Activated T-cell treated with anti-CD3 and anti-CD28 coated beads for 4 hours (primary cell): ENCODE data around the gene TRIM26.

Experiments used
- DNase-seq: peaks from one replicate; pipeline ENCODE4 v3.0.0-alpha.2; 2020

The TRIM26 gene

DNA sequence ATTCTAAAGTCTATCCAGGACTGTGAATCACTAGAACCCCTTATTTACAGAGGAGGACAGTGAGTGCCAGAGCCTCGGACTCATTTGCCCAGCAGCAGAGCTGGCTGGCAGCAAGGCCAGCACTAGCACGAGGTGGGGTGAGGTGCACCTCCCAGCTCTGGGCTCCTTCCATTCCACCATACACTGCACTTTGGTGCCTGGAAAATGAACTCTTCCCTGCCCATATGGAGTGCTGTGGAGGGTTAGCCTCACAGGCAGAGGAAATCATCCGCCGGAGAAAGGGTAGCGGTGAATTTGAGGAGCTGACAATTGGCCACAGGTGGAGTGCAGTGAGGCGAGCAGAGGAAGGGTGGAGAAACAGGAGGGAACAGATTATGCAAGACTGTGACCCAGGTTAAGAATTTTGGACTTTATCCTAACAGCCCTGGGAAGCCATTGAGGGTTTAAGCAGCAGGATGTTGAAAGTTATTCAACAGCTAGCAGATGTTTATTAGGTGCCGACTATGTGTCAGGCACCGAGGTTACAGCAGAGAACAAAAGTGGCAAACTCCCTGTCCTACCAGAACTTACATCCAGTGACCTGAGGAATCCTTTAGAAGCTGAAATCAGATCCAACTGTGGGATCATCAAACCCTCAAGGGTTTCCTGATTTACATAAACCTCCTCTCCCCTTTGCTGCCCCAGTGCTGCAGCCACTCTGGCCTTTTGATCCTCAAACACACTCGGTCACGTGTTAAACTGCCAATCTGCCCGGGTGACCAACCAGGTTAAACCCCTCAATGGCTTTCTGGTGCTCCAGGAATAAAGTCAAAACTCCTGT lies 6.2 kb downstream of the TRIM26 start:
- no peak for DNase-seq

DNA sequence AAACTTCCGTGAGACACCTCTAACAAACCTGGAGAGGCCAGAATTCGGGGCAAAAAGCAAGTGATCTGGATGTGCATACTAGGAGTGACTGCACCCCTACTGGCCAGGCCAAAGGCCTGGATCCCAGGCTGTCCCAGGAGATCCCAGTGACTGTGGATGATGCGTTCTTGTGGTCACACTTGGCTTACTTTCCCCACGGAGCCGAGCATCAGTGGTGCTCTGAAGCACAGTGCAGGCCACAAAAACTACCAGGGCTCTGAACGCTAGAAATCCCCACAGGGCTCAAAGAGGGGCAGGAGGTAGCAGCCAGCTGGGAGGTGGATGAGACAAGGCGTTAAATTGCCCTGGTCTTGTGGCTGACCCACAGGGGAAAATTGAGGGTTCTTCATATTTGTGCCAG lies 7.1 kb downstream of the TRIM26 start:
- no peak for DNase-seq

DNA sequence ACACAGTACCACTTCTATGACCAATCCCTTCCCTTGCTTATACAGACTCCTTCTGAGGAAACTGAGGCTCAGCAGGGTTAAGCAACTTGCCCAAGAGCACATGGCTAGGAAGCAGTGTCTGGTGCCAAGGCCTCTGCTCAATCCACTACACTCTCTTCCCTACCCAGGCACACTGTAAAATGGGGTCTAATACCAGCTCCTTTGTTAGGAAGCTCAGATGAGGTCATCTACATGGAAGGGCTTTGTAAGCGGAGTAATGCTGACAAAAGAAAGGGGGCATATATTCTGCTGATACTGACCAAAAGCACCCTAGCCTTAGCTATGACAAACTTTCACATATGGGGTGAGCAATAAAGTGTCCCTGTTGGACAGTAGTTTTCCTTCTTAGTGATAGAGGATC lies 9.1 kb downstream of the TRIM26 start:
- DNase-seq, result no peak

DNA sequence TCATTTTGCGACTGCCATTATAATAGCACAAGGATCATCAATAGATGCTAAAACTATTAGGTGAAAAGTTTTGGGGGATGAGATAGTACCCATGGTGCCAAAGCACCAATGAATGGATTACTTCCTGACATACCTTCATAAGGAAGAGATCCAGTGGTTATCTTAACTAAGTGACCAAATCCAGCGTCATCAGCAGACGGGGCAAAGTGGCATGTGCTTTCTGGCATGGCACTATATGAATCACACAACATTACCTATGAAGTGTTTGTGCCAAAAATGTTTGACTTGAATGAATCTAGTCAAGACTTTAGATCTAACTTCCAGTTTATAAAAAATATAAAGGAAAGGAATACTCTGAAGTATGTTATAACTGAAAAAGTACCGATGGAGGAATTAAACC lies 10.8 kb downstream of the TRIM26 start:
- no peak for DNase-seq

DNA sequence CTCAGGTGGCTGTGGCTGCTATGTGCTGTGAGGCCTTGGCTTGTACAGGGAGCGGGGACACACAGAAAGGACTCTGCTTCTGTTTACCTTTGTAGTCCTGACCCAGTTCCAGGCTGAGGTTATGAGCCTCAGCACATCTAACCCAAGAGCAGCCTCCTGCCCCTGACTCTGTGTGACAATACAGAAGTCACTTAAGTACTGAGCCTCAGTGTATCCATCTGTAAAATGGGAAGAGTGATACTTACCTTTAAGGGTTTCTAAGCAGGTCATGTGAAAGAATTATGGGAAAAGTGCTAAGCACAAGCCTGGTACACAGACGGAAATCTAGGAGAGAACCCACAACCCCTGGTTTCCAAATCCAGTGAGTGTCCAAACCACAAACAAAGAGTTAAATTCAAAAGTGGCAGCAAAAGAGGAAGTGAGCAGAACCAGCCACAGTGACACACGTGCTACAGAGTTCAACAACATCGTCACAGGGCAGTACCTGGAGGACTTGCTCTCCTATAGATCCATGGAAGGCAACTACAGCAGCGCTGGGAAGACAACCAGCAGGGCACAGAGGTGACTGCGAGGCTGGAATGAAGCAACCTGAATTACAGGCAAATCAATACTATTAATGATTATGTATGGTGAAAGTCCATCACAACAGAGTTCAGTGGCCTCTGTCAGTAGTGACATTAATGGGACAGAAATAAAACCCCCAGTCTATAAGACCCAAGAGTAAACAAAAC lies 12.5 kb downstream of the TRIM26 start:
- no peak for DNase-seq

DNA sequence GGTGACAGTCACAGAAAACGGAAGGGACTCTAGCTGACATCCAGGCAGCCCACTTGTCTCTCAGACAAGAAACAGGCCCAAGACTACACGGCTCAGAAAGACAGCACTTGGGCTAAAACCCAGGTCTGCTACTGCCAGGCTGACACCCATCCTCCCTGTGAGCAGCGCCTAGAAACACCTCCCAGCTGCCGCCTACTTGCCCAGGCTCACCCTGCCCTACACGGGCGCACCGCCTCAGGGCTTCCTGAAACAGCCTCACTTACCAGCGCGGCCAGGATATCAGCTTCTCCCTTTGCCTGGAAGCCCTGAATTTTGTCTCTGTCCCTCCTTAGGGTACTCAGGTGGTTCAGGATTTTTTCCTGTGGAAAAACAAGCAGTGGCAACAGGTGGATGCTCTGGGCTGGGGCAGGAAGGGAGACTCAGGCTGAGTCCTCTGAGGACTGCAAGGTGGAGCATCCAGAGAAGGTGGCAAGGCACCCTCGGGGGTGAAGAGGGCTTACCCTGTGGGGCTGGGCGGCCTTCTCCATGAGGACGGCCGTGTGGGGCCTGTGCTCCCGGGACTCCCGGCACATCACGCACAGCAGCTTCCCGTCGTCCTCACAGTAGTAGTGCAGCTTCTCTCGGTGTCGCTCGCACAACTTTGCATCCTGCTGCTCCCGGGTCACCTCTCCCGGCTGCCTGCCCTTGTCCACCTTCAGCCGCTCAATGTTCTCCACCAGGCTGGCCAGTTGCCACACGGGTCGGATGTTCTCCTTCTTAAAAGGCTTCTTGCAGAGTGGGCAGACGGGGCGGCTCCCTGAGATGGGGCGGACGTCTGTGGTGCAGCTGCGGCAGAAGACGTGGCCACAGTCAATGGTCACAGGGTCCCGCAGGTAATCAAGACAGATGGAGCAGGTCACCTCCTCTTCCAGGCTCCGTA lies 14.8 kb downstream of the TRIM26 start:
- DNase-seq, result no peak

DNA sequence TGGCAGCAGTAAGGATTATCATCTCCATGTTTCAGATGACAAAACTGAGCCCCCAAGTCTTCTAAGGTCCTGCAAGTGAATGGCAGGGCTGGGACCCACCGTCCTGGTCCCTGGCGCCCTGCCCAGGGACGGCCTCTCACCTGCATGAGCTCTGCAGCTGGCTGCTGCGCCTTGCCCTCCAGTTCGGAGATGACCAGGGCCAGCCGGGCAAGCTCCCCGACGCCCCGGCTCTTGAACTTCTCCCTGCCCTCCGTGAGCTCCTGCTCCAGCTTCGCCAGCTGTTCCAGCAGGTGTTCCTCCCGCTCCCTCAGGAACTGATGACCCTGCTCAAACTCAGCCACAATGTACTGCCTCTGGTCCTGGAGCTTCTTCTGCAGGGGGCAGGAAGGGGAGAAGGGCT lies 16.8 kb downstream of the TRIM26 start:
- DNase-seq, result no peak

DNA sequence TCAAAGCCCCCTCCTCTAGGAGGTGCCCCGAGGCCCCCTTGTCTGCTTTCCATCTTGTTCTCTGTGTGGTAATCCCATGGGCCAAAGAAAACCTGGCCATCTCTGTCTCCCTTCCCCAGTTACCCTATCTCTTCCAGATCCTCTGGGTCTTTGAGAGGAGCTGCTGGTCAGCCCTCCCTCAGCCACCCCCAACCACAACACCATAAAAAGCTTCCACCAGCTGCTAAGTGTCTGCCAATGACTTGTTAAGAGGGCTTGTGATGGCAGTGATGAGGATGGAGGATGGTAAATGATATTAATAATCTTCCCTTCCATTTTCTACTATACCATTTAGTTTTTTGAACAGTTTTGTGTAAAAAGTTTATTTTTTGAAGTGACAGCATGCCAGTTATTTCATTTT lies 17.3 kb downstream of the TRIM26 start:
- DNase-seq, result no peak

DNA sequence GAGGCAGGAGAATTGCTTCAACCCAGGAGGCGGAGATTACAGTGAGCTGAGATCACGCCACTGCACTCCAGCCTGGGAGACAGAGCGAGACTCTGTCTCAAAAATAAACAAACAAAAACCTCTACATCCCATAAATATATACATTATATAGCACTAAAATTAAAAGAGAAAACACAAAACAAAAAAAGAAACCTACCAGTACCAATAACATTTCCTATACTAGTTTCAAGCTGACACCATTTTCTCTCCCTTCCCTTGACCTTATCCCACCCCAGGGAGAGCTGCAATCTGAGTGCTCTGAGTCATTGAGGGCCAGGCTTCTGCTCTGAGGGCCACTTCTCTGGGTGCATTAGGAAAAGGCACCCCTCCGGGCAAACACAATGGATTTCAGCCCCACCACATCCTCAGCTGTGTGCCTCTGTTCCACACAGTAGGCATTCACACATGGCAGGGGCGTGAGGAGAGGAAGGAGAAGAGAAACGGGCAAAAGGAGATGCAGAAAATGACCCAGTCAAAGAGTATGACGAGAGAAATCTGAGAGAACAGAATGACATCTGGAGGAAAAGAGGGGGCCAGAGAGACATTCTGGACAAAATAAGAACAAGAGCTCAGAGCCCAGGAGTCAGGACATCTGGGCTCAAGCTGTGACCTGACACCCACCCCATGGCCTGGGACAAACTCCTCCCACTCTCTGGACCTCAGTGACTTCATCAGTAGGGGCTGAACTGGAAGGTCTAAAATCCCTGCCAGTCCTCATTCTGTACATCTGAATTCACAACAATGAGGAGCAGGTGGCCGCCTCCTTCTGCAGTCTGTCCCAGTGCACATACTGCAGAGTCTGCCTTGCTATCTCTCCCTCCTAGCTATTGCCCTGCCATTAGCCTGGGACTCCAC lies 18.2 kb downstream of the TRIM26 start:
- no peak for DNase-seq

DNA sequence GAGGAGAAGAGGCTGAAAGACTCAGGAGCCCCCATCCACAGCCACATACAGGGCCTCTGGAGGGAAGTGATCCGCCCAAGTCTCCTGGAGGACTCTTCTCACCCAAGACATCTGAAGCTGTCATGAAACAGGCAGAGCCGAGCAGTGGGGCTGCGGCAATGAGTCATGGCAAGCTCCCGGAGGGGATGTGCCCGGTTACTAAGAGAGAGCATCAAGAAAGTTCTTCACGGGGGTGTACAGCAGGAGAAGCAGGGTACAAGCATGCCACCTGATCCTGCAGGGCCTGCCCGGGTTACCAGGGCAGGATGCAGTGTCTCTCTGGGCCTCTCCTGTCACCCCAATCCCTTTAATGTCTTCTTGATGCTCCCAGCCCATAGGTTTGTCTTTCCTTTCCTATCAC lies 21.1 kb downstream of the TRIM26 start:
- no peak for DNase-seq

DNA sequence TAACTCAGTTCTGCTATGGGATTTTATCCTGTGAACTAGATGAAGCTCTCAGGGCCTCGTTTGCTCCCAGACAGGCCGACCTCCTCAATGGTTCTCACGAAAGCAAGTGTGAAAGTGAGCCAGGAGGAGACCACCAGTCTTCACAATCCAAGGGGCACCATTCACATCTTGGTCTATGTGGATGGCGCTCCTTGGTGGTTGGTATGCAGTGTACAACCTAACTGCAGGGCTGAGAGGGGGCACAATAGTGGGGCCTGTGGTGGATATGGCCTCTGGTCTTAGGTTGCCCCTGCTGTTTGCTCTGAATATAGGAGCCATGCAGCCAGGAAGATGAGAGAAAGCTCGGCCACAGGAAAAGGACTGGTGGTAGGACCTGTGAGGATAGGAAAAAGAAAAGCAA lies 24.7 kb downstream of the TRIM26 start:
- no peak for DNase-seq

DNA sequence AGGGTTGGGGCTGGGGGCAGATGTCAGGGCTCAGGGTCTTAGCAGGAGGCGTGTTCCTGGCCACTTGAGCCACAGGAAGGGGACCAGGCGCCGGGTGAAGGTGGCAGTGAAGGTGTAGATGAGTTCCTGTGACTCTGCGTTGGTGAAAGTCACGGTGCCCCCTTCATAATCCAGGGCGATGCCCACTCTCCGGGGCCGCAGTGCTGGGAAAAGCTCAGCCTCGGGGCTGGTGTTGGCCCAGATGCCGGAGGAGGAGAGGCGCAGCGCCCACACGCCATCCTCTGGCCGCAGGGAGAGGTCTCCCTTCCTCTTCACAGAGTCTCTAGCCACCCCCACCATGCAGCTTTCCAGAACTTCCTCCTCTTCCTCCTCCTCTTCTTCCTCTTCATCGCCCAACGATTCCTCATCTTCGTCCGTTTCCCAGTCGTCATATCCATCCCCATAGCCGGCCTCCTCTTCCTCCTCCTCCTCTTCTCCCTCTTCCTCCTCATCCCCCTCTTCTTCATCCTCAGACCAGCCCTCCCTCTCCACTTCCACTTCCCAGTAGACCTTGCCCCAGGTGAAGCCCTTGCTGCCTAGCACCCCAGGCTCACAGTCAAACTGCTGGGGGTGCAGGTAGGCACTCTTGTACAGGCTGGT lies 27.2 kb downstream of the TRIM26 start:
- no peak for DNase-seq

DNA sequence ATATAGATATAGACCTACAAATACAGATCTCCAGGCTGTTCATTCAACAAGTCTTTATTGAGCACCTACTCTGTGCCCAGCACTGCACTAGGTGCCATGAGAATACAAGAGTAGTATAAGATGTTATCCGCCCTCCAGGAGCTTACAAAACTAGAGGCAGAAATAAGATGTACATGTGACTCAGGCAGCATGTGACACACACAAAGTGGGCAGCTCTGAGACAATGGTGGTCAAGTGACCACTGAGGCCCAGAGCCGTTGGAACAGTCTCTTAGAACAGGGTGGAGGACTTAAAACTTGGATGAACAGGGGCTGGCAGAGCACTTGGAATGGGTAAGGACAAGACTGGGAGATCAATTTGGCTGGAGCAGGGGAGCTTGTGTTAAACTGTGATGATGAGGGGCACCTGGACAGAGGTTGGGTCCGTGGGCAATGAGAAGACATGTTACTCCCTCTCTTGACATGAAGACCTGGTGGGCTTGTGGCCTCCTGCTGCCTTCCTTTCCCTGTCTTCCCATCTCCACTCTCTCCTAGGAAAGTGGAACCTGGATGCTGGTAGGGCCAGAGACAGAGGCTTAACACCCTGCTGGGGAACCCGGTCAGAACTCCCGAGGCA lies 28.7 kb downstream of the TRIM26 start:
- no peak for DNase-seq

DNA sequence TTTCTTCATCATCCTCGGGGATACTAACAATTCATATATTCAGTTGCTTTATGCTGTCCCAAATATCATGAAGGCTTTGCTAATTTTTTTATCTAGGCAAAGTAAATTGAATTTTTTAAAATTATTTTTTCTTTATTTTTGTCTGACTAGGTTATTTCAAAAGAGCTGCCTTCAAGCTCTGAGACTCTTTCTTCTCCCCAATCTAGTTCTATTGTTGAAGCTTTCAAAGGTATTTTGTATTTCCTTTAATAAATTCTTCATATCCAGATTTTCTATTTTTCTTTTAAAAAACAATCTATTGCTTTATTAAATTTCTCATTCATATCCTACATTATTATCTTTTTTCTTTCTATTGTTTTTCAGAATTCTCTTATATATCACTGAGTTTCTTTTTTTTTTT lies 33.1 kb downstream of the TRIM26 start:
- DNase-seq, result no peak

DNA sequence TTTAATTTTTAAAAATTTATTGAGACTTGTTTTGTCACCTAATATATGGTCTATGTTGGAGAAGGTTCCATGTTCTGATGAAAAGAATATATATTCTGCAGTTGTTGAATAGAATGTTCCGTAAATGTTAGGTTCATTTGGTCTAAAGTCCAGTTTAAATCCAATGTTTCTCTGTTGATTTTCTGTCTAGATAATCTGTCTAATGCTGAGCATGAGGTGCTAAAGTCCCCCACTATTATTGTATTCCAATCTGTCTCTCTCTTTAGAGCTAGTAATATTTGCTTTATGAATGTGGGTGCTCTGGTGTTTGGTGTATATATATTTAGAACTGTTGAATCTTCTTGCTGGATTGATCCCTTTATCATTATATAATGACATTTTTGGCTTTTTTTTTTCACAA lies 34.4 kb downstream of the TRIM26 start:
- DNase-seq, result no peak

DNA sequence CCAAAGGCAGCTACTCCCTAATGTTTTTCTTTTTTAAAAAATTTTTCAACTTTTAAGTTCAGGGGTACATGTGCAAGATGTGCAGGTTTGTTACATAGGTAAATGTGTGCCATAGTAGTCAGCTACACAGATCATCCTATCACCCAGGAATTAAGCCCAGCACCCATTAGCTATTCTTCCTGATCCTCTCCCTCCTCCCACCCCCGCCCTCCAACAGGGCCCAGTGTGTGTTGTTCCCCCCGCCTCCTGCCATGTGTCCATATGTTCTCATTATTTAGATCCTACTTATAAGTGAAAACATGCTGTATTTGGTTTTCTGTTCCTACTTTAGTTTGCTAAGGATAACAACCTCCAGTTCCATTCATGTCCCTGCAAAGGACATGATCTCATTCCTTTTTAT lies 37.4 kb downstream of the TRIM26 start:
- DNase-seq, result no peak

DNA sequence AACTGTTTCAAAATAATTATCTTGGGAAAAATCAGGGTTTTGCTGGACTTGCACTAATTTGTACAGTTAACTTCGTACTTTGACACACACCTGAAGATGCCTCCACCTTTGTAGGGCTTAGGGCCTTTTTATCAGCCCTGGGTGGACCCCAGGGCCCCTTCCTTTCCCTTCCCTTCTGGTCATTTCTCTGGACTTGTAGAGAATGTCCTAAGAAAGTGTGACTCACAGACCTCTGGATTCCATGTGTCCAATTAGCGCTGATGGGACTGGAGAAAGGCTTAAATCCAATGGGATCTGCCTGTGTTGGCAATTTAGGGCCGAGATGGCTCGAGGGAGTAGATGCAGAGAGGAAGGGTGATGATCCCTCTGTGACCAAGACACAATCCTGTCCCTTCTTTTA lies 40.5 kb downstream of the TRIM26 start:
- no peak for DNase-seq

DNA sequence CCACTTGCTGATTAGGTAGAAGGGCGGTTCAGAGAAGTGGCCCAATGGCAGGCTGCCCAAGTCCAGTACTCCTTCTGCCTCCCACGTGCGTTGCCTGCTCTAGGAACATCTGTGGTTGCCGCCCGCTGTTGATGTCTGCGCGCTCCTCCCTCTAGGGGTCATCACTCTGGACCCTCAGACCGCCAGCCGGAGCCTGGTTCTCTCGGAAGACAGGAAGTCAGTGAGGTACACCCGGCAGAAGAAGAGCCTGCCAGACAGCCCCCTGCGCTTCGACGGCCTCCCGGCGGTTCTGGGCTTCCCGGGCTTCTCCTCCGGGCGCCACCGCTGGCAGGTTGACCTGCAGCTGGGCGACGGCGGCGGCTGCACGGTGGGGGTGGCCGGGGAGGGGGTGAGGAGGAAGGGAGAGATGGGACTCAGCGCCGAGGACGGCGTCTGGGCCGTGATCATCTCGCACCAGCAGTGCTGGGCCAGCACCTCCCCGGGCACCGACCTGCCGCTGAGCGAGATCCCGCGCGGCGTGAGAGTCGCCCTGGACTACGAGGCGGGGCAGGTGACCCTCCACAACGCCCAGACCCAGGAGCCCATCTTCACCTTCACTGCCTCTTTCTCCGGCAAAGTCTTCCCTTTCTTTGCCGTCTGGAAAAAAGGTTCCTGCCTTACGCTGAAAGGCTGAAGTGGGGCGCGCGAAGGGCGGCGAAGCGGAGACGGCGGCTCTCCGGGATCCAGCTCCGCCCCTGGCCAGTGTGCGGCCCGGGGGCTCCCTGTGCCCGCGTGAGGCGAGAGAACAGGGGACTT lies 41.3 kb downstream of the TRIM26 start:
- no peak for DNase-seq

DNA sequence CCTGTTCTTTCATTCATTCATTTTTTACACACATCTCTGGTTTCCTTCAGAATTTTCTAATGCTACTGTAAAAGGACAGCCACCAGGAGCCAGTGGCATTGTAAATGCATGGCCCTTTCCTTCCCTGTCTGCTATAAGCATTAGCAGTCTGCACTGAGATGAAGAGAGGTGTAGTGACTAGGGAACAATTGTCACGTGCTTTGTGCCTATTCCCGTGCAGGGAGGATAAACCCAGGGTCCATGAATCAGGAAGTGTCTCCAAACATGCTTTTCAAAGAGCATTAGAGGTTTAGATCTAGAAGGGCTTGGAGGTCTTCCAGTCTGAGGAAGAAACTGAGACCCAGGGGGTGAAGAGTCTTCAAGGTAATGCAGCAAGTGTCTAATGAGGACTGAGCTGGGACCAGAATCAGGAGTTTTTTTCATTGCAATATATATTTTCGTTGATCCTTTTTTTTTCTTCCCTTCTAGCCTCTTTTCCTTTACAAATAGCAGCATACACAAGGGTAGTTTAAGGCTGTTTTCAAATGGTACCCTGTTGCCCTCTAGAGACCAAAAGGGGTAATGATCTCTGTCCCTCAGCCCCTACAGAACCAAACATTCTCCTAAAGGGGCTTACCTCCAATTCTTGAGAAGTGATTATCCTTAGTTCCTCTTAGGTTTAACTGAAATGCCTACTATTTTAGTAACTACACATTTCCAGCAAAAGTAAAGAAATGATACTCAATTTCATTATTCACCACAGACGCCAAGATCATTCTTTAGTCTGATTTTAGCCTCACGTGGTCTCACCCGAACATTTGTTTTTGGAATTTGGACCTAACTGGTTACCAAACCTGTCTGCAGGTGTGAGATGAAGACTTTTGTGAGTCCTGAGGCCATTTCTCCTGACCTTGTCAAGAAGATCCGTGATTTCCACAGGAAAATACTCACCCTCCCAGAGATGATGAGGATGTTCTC lies 43.3 kb downstream of the TRIM26 start:
- DNase-seq, result no peak
